GM12878 (cell line): ENCODE measurements around the gene SCUBE3. TPM values are rescaled to one million over a fixed set of nuclear protein-coding genes. Genes with fewer than 3 reads are reported as not detected.

Source experiments
- ATAC-seq: fragments of 200-7000 bp; cut with Tn5 transposase; 3 replicates; pipeline ENCODE4 v1.9.1; 2020; ENCODE audit warnings: mild to moderate bottlenecking, moderate library complexity
- BruUV-seq: library from RNA; stranded (reverse); fragments of 400-500 nt; replicated peaks from 2 replicates; lab custom pipeline; 2021; lab: Mats Ljungman, UMichigan
- CTCF ChIA-PET: fragments of 300-600 bp; sonication (Branson Sonifier 250); formaldehyde crosslinking; extraction: SDS; loops from one replicate; lab custom pipeline; 2021; ENCODE audit warnings: inconsistent platforms; lab: Yijun Ruan, JAX
- POLR2A ChIA-PET: fragments of 350-600 bp; formaldehyde crosslinking; extraction: SDS; loops from one replicate; lab custom pipeline; 2021; ENCODE audit warnings: inconsistent platforms; lab: Charles Lee
- RAD21 ChIA-PET: fragments of 300-600 bp; sonication (Branson Sonifier 250); formaldehyde crosslinking; loops from one replicate; lab custom pipeline; 2023; ENCODE audit warnings: antibody characterized with exemption; ENCODE audit not compliant: unreplicated experiment; lab: Charles Lee
- SMC1A ChIA-PET: fragments of 300-600 bp; sonication (Branson Sonifier 250); formaldehyde crosslinking; loops from one replicate; lab custom pipeline; 2023; ENCODE audit not compliant: unreplicated experiment, uncharacterized antibody; lab: Charles Lee
- DNase-seq: peaks from one replicate; pipeline ENCODE4 v3.0.0-alpha.2; 2011; ENCODE audit warnings: low read depth, low spot score
- FAIRE-seq: peaks from 3 replicates; lab custom pipeline; 2011; peaks lifted over from hg19 to GRCh38; lab: Jason Lieb, UNC
- H2AFZ ChIP-seq: 2 replicates; pipeline ENCODE4 v1.6.0; 2011; ENCODE audit warnings: low read depth, low read length, control low read depth; ENCODE audit not compliant: control insufficient read depth
- H3K27ac ChIP-seq: 2 replicates; pipeline ENCODE4 v1.5.1; 2011; ENCODE audit warnings: control low read depth; ENCODE audit not compliant: control insufficient read depth, insufficient read depth
- H3K27me3 ChIP-seq, 2 experiments: replicated peaks in 1 of 2; 2 replicates each; pipeline versions ENCODE4 v1.6.0 to v1.6.1; 2011; ENCODE audit warnings: low read length in 1 of 2; ENCODE audit not compliant: control insufficient read depth in 2 of 2, insufficient read depth in 2 of 2
- H3K36me3 ChIP-seq, 2 experiments: 2 replicates each; pipeline ENCODE4 v1.5.1; 2011; ENCODE audit warnings: low read length in 1 of 2; ENCODE audit not compliant: control insufficient read depth in 2 of 2, insufficient read depth in 2 of 2
- H3K4me1 ChIP-seq: 2 replicates; pipeline ENCODE4 v1.6.1; 2011; ENCODE audit warnings: mild to moderate bottlenecking, low read length, moderate library complexity, mixed read lengths; ENCODE audit not compliant: control insufficient read depth, insufficient read depth
- H3K4me2 ChIP-seq: 2 replicates; pipeline ENCODE4 v1.6.0; 2011; ENCODE audit warnings: control low read depth; ENCODE audit not compliant: control insufficient read depth, insufficient read depth
- H3K4me3 ChIP-seq: fragments of 200-600 bp; sonication (generic); 2 replicates; pipeline ENCODE4 v1.5.1; 2016
- H3K79me2 ChIP-seq: 2 replicates; pipeline ENCODE4 v1.6.0; 2011; ENCODE audit warnings: low read length; ENCODE audit not compliant: control insufficient read depth, insufficient read depth
- H3K9ac ChIP-seq: 2 replicates; pipeline ENCODE4 v1.8.0; 2011; ENCODE audit warnings: low read length, control low read depth, mixed read lengths; ENCODE audit not compliant: control insufficient read depth, insufficient read depth
- H3K9me3 ChIP-seq: replicated peaks from 3 replicates; pipeline ENCODE4 v1.5.1; 2011; ENCODE audit warnings: mild to moderate bottlenecking, low read length; ENCODE audit not compliant: control insufficient read depth, insufficient read depth
- H4K20me1 ChIP-seq: 2 replicates; pipeline ENCODE4 v1.6.0; 2011; ENCODE audit not compliant: control insufficient read depth, insufficient read depth
- GABPA ChIP-seq: IDR thresholded peaks from 2 replicates; pipeline ENCODE4 v1.6.1; 2014; ENCODE audit warnings: antibody characterized with exemption, low read depth, mild to moderate bottlenecking, inconsistent platforms
- JUND ChIP-seq: IDR thresholded peaks from 2 replicates; pipeline ENCODE4 v1.6.1; 2012; ENCODE audit warnings: low read depth, mild to moderate bottlenecking, low read length, improper control_type of control experiment, moderate library complexity
- WRNIP1 ChIP-seq: IDR thresholded peaks from 2 replicates; pipeline ENCODE4 v1.6.1; 2011; ENCODE audit warnings: low read depth, low read length, improper control_type of control experiment, borderline replicate concordance
- WGBS: methylation state at CpG from one replicate; pipeline ENCODE4 v1.1.6; 2016; ENCODE audit warnings: low lambda C conversion rate; ENCODE audit not compliant: insufficient replicate concordance, insufficient coverage; ENCODE audit errors: missing lambda C conversion rate; 5-methylcytosine and 5-hydroxymethylcytosine counted together
- in situ Hi-C: fragments of 300-500 bp; cut with MboI; formaldehyde crosslinking; loops from 9 replicates; pipeline ENCODE4 v1.14.3; 2018; ENCODE audit warnings: mixed read lengths
- intact Hi-C: fragments of 100-400 bp; cut with micrococcal nuclease; formaldehyde crosslinking; loops from one replicate; pipeline ENCODE4 v1.14.2; 2022; ENCODE audit not compliant: unreplicated experiment
- polyA plus RNA-seq, 11 experiments: library from polyadenylated mRNA; depleted of rRNA in 4 of 11; unstranded in 6 of 11; stranded (reverse) in 5 of 11; fragments of >200 nt; fragmentation: Nextera tagmentation in 4 of 11; fragmentation: Illumina TruSeq in 1 of 11; extraction: Ambion mirVana in 4 of 11; extraction: Trizol in 1 of 11; gene quantifications; 1 replicate in 1 of 11; 2 replicates in 10 of 11; pipeline versions ENCODE4 v1.2.1 to v1.2.3, GENCODE V29; 2011 to 2016; ENCODE audit warnings: inconsistent platforms in 2 of 11, missing spikeins in 2 of 11, low read depth in 1 of 11
- total RNA-seq, 4 experiments: library from RNA; depleted of rRNA in 3 of 4; stranded (reverse); fragments of >200 nt in 3 of 4; fragmentation: Illumina TruSeq in 1 of 4; extraction: Trizol in 1 of 4; gene quantifications; 2 replicates each; pipeline versions ENCODE4 v1.2.1 to v1.2.3, GENCODE V29; 2013 to 2021
- TF ChIP-seq, protein P1 (sequence below): IDR thresholded peaks from 2 replicates; pipeline ENCODE4 v1.6.1; 2012; ENCODE audit warnings: mild to moderate bottlenecking, low read depth, low read length
- TF ChIP-seq, protein P2 (sequence below): fragments of 150-350 bp; IDR thresholded peaks from 2 replicates; pipeline ENCODE4 v1.6.1; 2014; ENCODE audit warnings: mild to moderate bottlenecking, low read depth, low read length
- TF ChIP-seq, protein P3 (sequence below): IDR thresholded peaks from 2 replicates; pipeline ENCODE4 v1.6.1; 2012; ENCODE audit warnings: low read depth, low read length, improper control_type of control experiment

Gene SCUBE3
- total and polyA plus RNA-seq, 10 of the 15 experiments (the other 5 are each of a cell fraction or from before 2014, with no cell fraction given) = under 0.01 to 0.20 (median 0.07) TPM; not detected in 4

DNA sequence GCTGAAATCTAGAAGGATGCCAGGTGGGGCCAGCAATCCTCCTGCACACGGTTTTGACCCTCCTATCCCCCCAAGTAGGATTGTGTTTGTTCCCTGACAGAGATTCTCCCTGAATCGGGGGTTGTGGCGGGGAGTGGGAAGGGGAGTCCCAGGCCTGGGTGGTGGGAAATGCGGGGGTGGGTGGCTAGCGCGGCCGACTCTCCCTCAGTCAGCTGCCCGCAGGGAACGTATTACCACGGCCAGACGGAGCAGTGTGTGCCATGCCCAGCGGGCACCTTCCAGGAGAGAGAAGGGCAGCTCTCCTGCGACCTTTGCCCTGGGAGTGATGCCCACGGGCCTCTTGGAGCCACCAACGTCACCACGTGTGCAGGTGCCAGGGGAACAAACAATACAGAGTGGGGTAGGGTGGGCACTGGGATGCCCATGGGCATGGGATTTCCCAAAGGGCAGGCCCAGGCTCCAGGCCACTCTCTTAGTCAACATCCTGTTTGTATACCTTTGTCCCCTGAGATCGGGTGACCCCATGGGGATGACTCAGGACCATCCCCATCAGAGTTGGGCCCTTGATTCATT lies 29.7 kb downstream of the SCUBE3 start:
- Histone ChIP-seq H2AFZ (no peak overlapping the region), H3K36me3 (no peaks in the 10 kb centered on the region), H3K4me1 (peaks cover 10% of the 10 kb centered on the region), H3K27me3 (no peaks in the 10 kb centered on the region), H3K79me2 (0 out of 2 replicates have a peak, but pooled peaks cover 3% of the 10 kb centered on the region), H4K20me1 (peaks cover 4% of the 10 kb centered on the region; the same call in 1 of the 2 replicates), H3K27ac (no peak overlapping the region), H3K9me3 (no peaks in the 10 kb centered on the region), H3K4me2 (no peak overlapping the region), H3K4me3 (no peak overlapping the region), H3K9ac (no peak overlapping the region)
- TF ChIP-seq, protein P1, sequence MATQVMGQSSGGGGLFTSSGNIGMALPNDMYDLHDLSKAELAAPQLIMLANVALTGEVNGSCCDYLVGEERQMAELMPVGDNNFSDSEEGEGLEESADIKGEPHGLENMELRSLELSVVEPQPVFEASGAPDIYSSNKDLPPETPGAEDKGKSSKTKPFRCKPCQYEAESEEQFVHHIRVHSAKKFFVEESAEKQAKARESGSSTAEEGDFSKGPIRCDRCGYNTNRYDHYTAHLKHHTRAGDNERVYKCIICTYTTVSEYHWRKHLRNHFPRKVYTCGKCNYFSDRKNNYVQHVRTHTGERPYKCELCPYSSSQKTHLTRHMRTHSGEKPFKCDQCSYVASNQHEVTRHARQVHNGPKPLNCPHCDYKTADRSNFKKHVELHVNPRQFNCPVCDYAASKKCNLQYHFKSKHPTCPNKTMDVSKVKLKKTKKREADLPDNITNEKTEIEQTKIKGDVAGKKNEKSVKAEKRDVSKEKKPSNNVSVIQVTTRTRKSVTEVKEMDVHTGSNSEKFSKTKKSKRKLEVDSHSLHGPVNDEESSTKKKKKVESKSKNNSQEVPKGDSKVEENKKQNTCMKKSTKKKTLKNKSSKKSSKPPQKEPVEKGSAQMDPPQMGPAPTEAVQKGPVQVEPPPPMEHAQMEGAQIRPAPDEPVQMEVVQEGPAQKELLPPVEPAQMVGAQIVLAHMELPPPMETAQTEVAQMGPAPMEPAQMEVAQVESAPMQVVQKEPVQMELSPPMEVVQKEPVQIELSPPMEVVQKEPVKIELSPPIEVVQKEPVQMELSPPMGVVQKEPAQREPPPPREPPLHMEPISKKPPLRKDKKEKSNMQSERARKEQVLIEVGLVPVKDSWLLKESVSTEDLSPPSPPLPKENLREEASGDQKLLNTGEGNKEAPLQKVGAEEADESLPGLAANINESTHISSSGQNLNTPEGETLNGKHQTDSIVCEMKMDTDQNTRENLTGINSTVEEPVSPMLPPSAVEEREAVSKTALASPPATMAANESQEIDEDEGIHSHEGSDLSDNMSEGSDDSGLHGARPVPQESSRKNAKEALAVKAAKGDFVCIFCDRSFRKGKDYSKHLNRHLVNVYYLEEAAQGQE = no peak
- TF ChIP-seq, protein P2, sequence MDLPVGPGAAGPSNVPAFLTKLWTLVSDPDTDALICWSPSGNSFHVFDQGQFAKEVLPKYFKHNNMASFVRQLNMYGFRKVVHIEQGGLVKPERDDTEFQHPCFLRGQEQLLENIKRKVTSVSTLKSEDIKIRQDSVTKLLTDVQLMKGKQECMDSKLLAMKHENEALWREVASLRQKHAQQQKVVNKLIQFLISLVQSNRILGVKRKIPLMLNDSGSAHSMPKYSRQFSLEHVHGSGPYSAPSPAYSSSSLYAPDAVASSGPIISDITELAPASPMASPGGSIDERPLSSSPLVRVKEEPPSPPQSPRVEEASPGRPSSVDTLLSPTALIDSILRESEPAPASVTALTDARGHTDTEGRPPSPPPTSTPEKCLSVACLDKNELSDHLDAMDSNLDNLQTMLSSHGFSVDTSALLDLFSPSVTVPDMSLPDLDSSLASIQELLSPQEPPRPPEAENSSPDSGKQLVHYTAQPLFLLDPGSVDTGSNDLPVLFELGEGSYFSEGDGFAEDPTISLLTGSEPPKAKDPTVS = no peak
- TF ChIP-seq WRNIP1 (no peak), JUND (no peak), GABPA (no peak)
- TF ChIP-seq, protein P3, sequence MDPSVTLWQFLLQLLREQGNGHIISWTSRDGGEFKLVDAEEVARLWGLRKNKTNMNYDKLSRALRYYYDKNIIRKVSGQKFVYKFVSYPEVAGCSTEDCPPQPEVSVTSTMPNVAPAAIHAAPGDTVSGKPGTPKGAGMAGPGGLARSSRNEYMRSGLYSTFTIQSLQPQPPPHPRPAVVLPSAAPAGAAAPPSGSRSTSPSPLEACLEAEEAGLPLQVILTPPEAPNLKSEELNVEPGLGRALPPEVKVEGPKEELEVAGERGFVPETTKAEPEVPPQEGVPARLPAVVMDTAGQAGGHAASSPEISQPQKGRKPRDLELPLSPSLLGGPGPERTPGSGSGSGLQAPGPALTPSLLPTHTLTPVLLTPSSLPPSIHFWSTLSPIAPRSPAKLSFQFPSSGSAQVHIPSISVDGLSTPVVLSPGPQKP = no peak
- ChIA-PET POLR2A (interaction anchor here (0.8 kb wide), 1 partner anchor 225 kb away, joined by 3 read pairs; no protein-coding TSS in a partner anchor), RAD21 (no interaction called here), SMC1A (interaction anchor here (0.7 kb wide), 1 partner anchor 104 kb away, joined by 3 read pairs; no protein-coding TSS in a partner anchor), CTCF (interaction anchor here (4.2 kb wide), 1 partner anchor 14 kb away, joined by 52 read pairs; no protein-coding TSS in a partner anchor)
- DNase-seq (no peak), ATAC-seq (no peak), FAIRE-seq (no peak)
- intact Hi-C loops = loop anchor here (5.0 kb wide), 1 partner anchor 36 kb away; no protein-coding TSS in a partner anchor
- no TSS peak for BruUV-seq
- in situ Hi-C loops = no loop called here
- WGBS = 81% methylated on average over 16 of the region's 17 CpGs
